ENCODE data around the gene SFSWAP.

GRCh38 chr12:131793243-131794022 is 82.5 kb downstream of the SFSWAP start:
- TF ChIP-seq CTCF (IDR thresholded peaks at IDR 0.05) (no peak), POLR2A (IDR thresholded peaks at IDR 0.05) (no peak)

Data from tibial nerve (tissue), 3 donors.